ENCODE data around the gene SMAD3.

The SMAD3 gene

GRCh38 chr15:67133026-67133425 lies 67.6 kb downstream of the SMAD3 start:
- TF ChIP-seq ZFX (IDR thresholded peaks at IDR 0.05), result no peak
- TF ChIP-seq CTCF (conservative IDR thresholded peaks at IDR 0.05), result no peak
- no peak overlapping the region for H3K27ac ChIP-seq

GRCh38 chr15:67133738-67134066 lies 68.3 kb downstream of the SMAD3 start:
- TF ChIP-seq ZFX (IDR thresholded peaks at IDR 0.05), result no peak
- TF ChIP-seq CTCF (conservative IDR thresholded peaks at IDR 0.05), result no peak
- no peak overlapping the region for H3K27ac ChIP-seq

GRCh38 chr15:67134067-67134838 lies 68.9 kb downstream of the SMAD3 start:
- no peak overlapping the region for H3K27ac ChIP-seq
- no peak for TF ChIP-seq ZFX (IDR thresholded peaks at IDR 0.05)
- no peak for TF ChIP-seq CTCF (conservative IDR thresholded peaks at IDR 0.05)

- no peak overlapping the region for H3K27ac ChIP-seq
- TF ChIP-seq ZFX (IDR thresholded peaks at IDR 0.05), result no peak
- no peak for TF ChIP-seq CTCF (conservative IDR thresholded peaks at IDR 0.05)
These were observed 69.6 kb downstream of the SMAD3 start for GRCh38 chr15:67134871-67135492.

- H3K27ac ChIP-seq, result no peak overlapping the region
- TF ChIP-seq CTCF (conservative IDR thresholded peaks at IDR 0.05) (no peak), ZFX (IDR thresholded peaks at IDR 0.05) (no peak)
These were observed 70.1 kb downstream of the SMAD3 start for GRCh38 chr15:67135494-67135893.

GRCh38 chr15:67136802-67137201 lies 71.4 kb downstream of the SMAD3 start:
- no peak overlapping the region for H3K27ac ChIP-seq
- TF ChIP-seq CTCF (conservative IDR thresholded peaks at IDR 0.05) (no peak), ZFX (IDR thresholded peaks at IDR 0.05) (no peak)

GRCh38 chr15:67137319-67137718 lies 71.9 kb downstream of the SMAD3 start:
- TF ChIP-seq CTCF (conservative IDR thresholded peaks at IDR 0.05), result no peak
- no peak for TF ChIP-seq ZFX (IDR thresholded peaks at IDR 0.05)
- H3K27ac ChIP-seq, result no peak overlapping the region

All from C4-2B (cell line).